GM11168 (cell line): ENCODE results near the gene AGPAT3.

Experiments
- in situ Hi-C: fragments of 300-500 bp; cut with MboI; formaldehyde crosslinking; loops from one replicate; pipeline ENCODE4 v1.12.0; 2022; ENCODE audit warnings: low sequenced_read_pairs; ENCODE audit not compliant: unreplicated experiment

The AGPAT3 gene

GRCh38 chr21:43984905-43985689 is 120.1 kb downstream of the AGPAT3 start:
- in situ Hi-C loops, result no loop called here

DNA sequence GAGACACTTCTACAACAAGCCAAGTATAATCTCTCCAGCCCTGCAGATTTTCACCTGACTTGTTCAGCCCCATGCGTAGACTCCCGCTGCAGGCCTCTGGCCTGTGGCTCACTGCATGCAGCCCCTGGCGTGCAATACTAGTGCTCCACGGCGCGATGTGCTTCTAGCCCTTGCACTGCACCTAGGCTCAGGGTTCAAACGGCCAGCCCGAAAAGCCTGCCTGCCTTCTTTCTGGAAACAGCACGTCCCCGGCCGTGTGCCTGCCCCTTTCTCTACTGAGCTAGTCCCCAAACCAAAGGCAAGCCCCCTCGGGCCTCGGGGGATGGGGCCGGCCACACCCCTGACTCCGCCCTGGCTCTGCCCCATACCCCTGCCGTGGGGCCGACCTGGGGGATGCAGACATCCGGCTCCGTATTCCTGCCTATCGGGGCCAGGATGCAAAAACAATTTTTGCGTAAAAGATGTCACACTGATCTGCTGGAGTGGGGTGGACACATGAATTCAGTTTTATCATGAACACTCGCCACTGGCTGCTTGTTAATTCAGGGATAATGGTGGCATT is 120.7 kb downstream of the AGPAT3 start:
- in situ Hi-C loops, result no loop called here

GRCh38 chr21:43986544-43987451 is 121.8 kb downstream of the AGPAT3 start:
- in situ Hi-C loops, result no loop called here

- in situ Hi-C loops, result no loop called here
These were observed 122.5 kb downstream of the AGPAT3 start for GRCh38 chr21:43987509-43987908.

- in situ Hi-C loops, result no loop called here
These were observed 123.0 kb downstream of the AGPAT3 start for GRCh38 chr21:43988016-43988415.

- in situ Hi-C loops, result no loop called here
These were observed 123.6 kb downstream of the AGPAT3 start for GRCh38 chr21:43988506-43989230.

DNA sequence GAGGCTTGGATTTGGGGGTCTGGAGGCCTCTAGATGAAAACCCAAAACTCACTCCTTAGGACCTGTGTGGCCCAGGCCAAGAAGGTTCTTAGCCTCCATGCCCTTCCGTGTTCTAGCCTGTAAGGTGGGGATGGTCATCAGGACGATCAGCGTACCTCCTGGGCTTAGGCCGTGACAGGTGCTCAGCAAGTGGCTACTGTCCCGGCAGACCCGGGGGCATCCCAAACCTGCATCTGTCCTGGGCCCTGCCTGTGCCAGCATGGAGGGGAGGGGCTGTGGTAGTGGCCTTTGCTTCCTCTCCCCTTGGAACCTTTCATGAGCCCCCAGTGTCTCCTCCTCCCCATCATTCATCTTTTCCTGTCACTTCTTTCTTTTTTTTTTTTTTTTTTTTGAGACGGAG is 124.4 kb downstream of the AGPAT3 start:
- in situ Hi-C loops, result no loop called here

- in situ Hi-C loops, result no loop called here
These were observed 126.5 kb downstream of the AGPAT3 start for GRCh38 chr21:43991447-43991991.

- in situ Hi-C loops, result no loop called here
These were observed 127.1 kb downstream of the AGPAT3 start for GRCh38 chr21:43992121-43992520.

DNA sequence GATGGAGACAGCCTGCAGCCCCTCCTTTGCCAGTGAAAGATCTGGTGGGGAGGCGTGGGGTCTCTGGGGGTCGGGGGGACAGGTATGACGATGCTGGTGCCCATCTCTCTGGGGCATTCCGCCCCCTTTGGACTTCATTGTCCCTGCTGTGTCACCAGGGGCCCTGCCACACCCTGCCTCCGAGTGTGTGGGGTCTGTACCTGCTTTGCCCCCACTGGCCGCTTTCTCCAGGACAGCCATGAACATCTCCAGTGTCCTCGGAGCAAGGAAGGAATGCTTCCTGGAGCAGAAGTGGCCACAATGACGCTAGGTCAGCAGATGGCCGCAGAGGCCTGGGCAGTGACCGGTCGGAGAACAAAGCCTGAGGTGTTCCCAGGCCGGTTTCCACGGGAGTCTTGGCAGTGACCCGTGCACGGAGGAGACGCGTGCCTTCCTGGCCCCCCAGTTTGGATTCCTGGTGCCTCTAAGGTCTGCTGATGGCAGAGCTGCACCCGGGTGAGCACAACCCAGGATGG is 128.5 kb downstream of the AGPAT3 start:
- in situ Hi-C loops, result no loop called here

DNA sequence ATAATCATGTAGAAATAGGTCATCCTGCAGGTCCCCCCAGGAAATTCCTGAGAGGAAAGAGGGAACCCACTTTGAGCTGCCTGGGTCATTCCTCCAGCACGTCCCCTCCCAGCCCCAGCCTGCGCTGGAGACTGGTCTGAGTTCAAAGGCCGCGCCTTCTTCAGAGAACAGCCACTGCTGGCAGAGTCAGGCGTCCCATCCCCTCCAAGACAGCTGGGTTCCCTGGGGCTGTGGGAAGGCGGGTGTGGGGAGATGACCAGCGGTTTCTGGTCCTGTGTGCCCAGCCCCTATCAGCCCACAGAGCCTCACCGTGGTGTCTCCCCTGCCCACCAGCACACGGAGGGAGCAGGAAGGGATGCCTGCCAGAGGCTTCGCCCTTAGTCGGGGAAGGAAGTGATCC is 129.1 kb downstream of the AGPAT3 start:
- in situ Hi-C loops, result no loop called here

DNA sequence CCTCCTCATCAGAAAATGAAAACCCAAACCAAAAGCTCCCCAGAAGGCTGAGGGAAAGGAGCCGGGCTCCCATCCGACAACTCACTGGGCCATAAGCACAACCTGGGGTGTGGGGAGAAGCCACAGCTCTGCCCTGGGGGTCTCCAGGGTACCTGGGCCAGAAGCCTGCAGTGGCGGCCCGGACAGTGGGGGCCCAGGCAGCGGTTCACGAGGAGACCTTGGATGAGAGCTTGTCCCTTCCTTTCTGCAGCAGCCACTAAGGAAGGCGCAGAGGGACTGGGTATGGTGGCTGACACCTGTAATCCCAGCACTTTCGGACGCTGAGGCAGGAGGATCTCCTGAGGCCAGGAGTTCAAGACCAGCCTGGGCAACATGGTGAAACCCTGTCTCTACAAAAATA is 129.6 kb downstream of the AGPAT3 start:
- in situ Hi-C loops, result no loop called here

GRCh38 chr21:43995521-43996105 is 130.6 kb downstream of the AGPAT3 start:
- in situ Hi-C loops, result no loop called here

GRCh38 chr21:43997766-43998742 is 133.0 kb downstream of the AGPAT3 start:
- in situ Hi-C loops, result no loop called here

- in situ Hi-C loops, result no loop called here
These were observed 135.3 kb downstream of the AGPAT3 start for GRCh38 chr21:44000360-44000759.

- in situ Hi-C loops, result no loop called here
These were observed 137.5 kb downstream of the AGPAT3 start for GRCh38 chr21:44002511-44002910.

GRCh38 chr21:44003307-44003966 is 138.4 kb downstream of the AGPAT3 start:
- in situ Hi-C loops, result no loop called here

GRCh38 chr21:44005071-44005470 is 140.0 kb downstream of the AGPAT3 start:
- in situ Hi-C loops, result no loop called here
